ENCODE measurements around the gene BCL3. TPM values are rescaled to one million over a fixed set of nuclear protein-coding genes. Genes with fewer than 3 reads are reported as not detected.
A peak's percentile ranks its signal among the peaks of the same experiment; 100 is the strongest.

Gene BCL3
- total RNA-seq, 1 donor from 2014 or later = 11.8 TPM

GRCh38 chr19:44807652-44808462 is 59.3 kb downstream of the BCL3 start:
- peak; percentile 80 for TF ChIP-seq CTCF (IDR thresholded peaks at IDR 0.05)
- Mint-ChIP-seq H3K4me3 (ENCODE audit: unreplicated experiment) (peak overlapping the region; percentile 63), H3K27me3 (ENCODE audit: low read depth) (no peaks in the 10 kb centered on the region), H3K27ac (ENCODE audit: unreplicated experiment) (no peak overlapping the region), H3K9me3 (ENCODE audit: low read depth) (no peaks in the 10 kb centered on the region), H3K36me3 (ENCODE audit: low read depth) (peaks cover 2% of the 10 kb centered on the region), H3K4me1 (ENCODE audit: low read depth) (peaks cover 26% of the 10 kb centered on the region)
- no peak for DNase-seq (ENCODE audit: low spot score)

GRCh38 chr19:44808463-44809371 is 60.2 kb downstream of the BCL3 start, which contains the start of gene BCAM:
Gene BCAM (plus strand): TSS chr19:44809103. CDS start chr19:44809125, 22 bp downstream.
- DNase-seq (ENCODE audit: low spot score) = no peak
- peak within 1 kb of the TSS; percentile 66 for H3K27ac Mint-ChIP-seq (ENCODE audit: unreplicated experiment)

More at GRCh38 chr19:44808463-44809371, 60.2 kb downstream of the BCL3 start, which contains the start of gene BCAM:
- H3K27me3 Mint-ChIP-seq (ENCODE audit: low read depth) = no peaks in the 10 kb centered on the region
- peak within 1 kb of the TSS; percentile 71 for H3K4me3 Mint-ChIP-seq (ENCODE audit: unreplicated experiment)
- peak; percentile 9 for TF ChIP-seq CTCF (IDR thresholded peaks at IDR 0.05)
- H3K36me3 Mint-ChIP-seq (ENCODE audit: low read depth) = peaks cover 4% of the 10 kb centered on the region
- H3K9me3 Mint-ChIP-seq (ENCODE audit: low read depth) = no peaks in the 10 kb centered on the region
- H3K4me1 Mint-ChIP-seq (ENCODE audit: low read depth) = peaks cover 26% of the 10 kb centered on the region

Small RNA genes within 50 kb of the gene (microRNA-seq; reads per million reads assigned to microRNA genes)
- gene MIR8085 (ENCODE audit: borderline number of aligned reads) = not detected

Other genes starting within 250 kb of the BCL3 start
- 4.6 to 7.8 TPM (median 4.7 TPM) in 3 replicates for gene ZNF180, start 248.2 kb upstream of the BCL3 start, total RNA-seq
- not detected in 3 replicates for gene CEACAM20, start 219.0 kb upstream of the BCL3 start, total RNA-seq
- not detected in 3 replicates for gene IGSF23, start 135.1 kb upstream of the BCL3 start, total RNA-seq
- 44.4 to 93.2 TPM (median 89.7 TPM) in 3 replicates for gene PVR, start 104.8 kb upstream of the BCL3 start, total RNA-seq
- gene CEACAM19, start 77.2 kb upstream of the BCL3 start, total RNA-seq = 5.2 to 6.5 TPM (median 5.4 TPM) in 3 replicates
- gene CEACAM16, start 49.6 kb upstream of the BCL3 start, total RNA-seq = not detected in 3 replicates
- not detected in 3 replicates for gene CBLC, start 29.2 kb downstream of the BCL3 start, total RNA-seq
- 4.3 to 15.1 TPM (median 14.0 TPM) in 3 replicates for gene BCAM, start 60.4 kb downstream of the BCL3 start, total RNA-seq
- 88.9 to 120 TPM (median 116 TPM) in 3 replicates for gene NECTIN2, start 97.6 kb downstream of the BCL3 start, total RNA-seq
- gene TOMM40, start 142.5 kb downstream of the BCL3 start, total RNA-seq = 39.0 to 46.1 TPM (median 40.9 TPM) in 3 replicates
- gene APOE, start 157.1 kb downstream of the BCL3 start, total RNA-seq = 47.1 to 178 TPM (median 170 TPM) in 3 replicates
- 2.2 to 6.9 TPM in 2 of 3 replicates, not detected in the other for gene APOC1, start 165.9 kb downstream of the BCL3 start, total RNA-seq
- not detected in 3 replicates for gene APOC4, start 193.5 kb downstream of the BCL3 start, total RNA-seq
- not detected in 3 replicates for gene APOC2, start 197.3 kb downstream of the BCL3 start, total RNA-seq
- gene CLPTM1, start 206.7 kb downstream of the BCL3 start, total RNA-seq = 91.4 to 122 TPM (median 96.3 TPM) in 3 replicates